Stimulated activated CD4-positive, alpha-beta T cell treated with anti-CD3 and anti-CD28 coated beads, TNF-alpha, amount 100 ng/mL, for 4 hours (primary cell): ENCODE measurements around the gene SETD6.

Experiments
- DNase-seq, 3 experiments: peaks; one replicate each; pipeline ENCODE4 v3.0.0-alpha.2; 2020; ENCODE audit warnings: low read depth in 3 of 3

Gene SETD6

DNA sequence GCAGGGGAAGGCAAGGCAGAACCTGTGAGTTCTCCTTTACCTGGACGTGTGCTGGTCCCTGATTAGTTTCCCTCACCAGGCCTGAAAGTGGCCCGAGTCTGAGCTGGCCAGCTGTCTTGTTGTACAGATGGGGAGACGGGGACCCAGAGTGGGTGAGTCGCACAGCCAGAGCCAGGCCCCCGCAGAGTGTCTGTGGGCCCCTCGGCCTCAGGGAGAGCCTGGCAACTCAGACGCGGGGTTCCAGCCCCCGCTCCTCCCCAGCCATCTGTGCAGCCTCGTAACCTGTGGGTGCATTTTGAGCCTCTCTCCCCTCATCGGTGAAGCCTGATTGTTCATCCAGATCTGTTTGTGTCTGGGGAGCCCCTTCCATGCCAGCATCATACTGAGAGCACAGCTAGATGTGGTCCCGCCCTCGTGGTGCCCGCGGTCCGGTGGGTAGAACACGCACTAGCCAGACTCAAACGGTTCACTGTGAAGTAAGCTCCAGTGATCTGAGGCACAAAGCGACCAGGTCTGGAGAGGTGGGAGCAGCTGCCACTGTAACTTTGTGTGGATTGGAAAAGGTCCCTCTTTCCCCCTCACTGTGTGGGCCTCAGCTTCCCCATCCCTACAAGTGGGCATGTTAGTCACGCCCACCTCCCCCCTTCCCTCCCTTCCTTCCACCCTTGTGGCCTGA is 21.4 kb upstream of the SETD6 start:
- DNase-seq, result no peak

DNA sequence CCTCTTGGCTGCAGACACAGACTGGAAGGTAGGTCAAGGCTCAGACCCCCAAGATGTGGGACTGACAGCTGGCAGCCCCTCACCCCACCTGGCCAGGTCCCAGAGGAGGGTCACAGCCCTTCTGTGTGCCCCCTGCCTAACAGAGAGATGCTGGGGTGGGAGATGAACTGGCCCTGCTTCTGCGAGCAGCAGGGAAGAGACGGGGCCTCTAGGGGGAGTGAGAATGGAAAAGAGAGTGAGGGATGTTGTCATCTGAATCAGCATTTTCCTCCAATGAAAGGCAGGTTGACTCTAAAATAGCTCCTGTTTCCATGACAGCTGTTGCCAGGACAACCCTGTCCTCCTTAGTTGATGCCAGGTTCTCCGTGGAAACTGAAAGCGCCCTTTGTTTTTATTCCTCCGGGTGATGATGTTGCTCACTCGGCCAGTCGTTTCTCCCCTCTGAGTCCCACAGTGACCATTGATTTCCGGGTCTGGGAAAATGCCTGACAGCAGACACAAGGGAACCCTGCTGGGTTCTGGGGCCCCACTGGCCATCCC is 20.3 kb upstream of the SETD6 start:
- no peak for DNase-seq

DNA sequence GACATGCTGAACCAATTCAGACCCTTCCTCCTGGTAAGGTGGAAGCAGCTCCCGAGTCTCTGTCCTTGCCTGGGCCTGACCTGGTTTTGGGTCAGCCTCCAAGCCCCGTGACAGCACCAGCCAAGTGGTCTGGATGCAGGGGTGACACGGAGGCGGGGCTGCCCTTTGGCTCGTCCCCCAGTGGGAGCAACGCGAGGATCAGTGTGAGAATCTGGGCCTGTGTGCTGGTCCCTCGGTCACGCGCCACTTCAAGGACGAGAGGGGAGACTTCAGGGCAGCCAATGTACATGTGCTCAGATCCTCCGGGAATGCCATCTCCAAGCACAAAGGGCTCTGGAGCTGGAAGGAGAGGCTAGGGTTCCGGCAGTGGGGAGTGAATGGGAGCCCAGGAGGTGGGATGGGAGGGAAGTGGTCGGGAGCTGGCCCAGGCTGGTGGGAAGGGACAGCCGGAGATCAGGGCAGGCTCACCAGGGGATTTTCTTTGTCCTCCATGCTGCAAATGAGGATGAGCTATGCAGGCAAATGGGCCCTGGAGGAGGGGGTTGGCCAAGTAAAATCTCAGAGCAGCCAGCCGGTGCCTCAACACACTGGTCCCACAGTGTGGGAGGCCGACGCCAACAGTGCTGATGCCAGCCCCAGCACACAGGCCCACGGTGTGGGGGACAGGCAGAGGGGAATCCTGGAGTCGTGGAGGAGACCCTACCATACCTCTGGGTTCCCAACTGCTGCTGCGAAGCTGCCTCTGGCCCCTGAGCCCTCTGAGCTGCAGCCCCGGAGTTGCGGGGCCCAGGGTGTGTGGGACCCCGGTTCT is 19.6 kb upstream of the SETD6 start:
- no peak for DNase-seq

DNA sequence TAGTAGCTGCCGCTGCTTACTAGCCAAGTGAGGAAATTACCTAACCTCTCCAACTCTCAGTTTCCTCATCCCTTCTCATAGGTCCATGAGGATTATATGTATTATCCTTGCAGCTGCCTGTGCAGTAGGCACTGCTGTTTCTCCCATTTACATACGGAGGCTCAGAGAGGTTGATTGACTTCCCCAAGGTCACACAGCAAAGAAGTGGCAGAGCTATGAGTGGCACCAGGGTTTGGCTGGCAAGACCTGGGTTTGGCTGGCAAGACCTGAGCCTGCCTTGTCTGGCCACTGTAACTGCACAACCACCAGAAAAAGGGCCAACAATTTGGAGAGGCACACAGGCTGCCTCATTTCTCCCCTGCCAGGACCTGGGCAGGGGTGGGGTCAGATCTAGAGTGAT is 17.8 kb upstream of the SETD6 start:
- no peak for DNase-seq

DNA sequence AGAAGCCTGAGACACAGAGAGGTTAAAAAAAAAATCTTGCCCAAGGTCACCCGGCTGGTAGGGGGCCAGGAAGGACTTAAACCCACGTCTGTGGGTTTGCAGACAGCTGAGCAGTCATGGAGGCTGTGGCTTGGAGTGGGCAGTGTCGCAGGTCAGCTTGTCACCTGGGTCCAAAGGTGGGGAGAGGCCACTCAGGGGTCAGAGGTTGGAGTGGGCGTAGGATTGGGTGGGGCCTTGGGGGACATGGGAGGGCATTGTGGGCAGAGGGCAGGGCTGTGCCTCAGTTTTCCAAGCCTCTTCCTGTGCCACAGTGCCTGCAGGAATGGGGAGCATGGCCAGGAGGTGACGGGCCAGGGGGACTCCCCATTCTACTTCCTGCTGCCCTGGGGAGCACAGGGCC is 17.4 kb upstream of the SETD6 start:
- no peak for DNase-seq

DNA sequence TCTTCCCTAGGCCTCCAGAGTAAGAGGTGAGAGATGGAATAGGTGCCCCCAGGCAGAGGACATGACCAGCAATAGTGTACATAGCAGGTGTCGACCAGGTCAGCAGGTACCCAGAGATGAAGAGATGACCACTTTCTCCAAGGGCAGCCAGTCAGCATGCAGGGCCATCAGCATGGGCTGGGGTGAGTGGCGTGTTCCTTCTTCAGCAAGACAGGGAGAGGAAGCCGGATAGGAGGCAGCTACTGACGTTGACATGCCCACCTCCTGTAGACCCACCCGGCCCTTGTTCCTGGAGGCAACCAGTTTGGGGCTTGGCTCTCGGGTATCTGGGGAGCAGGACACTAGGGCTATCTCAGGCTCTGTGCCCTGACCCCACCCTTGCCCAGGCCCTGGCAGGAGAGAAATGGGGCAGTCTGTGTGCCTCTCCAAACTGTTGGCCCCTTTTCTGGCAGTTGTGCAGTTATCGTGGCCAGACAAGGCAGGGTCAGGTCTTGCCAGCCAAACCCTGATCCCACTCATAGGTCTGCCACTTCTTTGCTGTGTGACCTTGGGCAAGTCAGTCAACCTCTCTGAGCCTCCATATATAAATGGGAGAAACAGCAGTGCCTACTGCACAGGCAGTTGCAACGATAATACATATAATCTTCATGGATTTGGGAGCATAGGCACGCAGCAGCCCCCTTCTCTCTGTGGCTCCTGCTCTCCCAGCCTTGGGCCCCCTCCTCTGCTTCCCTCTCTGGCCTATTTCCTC is 16.8 kb upstream of the SETD6 start:
- DNase-seq, result no peak

DNA sequence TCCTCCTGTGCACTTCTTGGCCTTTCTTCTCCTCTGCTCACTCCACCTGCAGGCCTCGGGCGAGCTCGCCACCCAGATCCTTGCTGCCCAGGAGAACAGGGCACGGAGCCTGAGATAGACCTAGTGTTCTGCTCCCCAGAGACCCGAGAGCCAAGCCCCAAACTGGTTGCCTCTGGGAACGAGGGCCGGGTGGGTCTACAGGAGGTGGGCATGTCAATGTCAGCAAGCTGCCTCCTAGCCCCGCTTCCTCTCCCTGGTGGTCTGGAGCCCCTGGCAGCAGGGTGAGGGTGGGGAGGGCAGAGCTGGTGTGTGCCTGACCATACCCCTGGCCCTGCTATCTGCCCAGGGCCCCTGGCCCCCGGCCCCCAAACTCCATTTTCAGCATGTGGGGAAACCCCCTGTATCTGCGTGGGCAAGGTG is 16.2 kb upstream of the SETD6 start:
- DNase-seq, result no peak

DNA sequence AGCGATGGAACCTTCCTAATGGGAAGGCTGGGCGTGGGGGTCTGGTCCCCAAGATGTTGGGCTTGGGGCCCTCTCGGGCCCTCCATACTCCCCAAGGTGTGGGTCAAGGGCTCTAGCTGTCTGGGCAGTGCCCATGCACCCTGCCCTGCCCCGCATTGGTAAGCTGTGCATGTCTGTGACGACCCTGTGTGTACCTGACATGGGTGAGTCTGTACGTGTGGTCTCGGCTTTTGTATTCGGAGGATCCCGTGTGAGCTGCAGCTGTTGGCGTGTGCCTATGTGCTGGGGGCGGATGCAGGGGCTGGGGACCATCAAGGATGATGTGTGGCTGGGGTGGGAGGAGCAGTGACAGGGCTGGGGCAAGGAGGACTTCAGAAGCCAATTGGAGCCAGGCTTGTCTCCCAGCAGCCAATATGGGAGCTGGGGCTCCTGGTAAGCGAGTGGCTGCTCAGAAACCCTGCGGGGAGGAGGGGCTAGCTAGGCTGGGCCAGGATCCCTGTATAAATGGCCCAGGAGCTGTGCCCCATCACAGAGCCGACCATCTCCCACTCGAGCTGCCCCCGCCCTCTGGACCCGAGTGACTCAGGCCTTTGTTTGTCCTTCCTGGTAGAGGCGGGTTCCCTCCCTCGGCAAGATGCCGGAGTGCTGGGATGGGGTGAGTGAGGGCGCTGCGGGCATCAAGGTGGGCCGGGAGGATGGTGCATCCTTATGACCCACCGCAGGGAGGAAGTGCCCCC is 15.5 kb upstream of the SETD6 start, which contains the start of gene NDRG4:
NDRG4 (plus strand) TSS at position 529 of the 737 bp plus-strand sequence; CDS start at position 635, 106 bp downstream.
- DNase-seq, result no peak

DNA sequence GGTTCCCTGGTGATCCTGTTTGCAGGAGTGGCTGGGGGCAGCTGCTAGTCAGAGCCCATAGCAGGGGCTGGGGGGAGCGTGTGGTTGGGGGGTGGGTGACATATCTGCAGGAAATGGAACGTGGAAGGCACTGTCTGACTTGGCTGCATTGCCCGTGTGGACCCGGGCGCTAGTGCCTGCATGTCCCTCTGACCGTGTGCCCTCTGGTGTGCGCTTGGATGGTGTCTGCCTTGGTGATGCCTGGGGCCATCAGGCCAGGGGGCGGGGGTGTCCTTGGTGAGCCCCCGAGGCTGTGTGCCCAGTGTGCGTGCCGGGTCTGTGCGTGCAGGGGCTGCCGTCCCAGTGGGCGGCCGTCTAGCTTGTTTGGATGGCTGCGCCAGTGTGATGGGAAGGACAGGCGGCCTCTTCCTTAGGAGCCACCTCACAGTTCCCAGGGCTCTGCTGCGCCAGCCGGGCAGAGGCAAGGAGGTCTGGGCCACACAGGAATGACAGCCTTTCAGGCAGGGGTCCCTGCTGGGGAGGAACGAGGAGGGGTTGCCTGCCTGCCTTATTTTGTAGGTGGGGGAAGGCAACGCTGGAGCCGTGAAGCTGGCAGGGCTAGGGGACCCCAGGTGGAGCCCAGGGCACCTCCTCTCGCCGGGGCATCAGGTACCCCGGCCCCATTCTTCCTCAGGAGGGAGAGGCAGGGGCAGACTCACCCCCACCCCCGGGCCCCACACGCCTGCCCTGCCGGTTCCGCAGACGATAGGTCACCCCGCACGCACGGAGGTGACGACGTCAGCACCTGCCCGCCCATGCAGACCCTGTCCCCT is 14.7 kb upstream of the SETD6 start:
- no peak for DNase-seq

DNA sequence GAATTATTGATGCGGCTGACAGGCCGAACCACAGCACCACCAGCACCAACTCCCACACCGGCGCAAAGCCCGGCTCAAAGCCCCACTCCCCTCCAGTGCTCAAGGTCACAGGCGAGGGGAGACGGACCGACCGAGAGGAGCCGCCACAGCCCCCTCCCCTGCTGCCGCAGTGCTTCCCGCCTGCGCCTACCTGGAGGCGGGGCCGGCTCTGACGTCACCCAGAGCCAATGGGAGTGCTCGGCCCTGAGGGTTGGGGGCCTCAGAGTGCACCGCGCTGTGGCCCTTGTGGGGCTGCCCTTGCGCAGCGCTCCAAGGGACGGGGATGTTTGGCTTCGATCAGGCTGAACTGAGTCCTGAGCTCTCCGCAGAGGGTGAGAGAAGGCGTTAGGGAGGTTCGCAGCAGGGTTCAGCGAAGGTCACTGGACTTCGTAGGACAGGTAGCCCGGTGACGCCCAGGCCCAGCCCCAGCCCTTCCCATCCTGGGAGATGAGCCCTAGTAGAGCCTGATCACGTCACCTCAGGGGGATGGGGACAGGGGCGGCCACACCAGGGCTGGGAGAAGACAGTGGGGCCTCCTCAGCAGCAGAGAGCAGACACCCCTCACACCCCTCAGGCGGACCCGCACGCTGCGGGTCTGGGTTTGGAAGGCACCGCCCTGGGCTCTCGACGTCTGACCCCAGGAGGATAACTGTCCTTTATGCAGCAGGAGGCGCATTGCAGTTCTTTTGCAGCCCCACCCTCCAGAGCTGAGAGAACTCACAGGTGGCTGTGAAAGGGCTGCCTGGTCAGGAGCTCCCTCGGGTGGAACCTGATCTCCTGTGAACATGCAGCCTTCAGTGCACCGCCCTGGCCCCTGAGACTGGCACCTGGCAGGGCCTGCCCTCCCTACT is 13.8 kb upstream of the SETD6 start:
- peak in 2 of 3 experiments; percentile 23 to 52 for DNase-seq

DNA sequence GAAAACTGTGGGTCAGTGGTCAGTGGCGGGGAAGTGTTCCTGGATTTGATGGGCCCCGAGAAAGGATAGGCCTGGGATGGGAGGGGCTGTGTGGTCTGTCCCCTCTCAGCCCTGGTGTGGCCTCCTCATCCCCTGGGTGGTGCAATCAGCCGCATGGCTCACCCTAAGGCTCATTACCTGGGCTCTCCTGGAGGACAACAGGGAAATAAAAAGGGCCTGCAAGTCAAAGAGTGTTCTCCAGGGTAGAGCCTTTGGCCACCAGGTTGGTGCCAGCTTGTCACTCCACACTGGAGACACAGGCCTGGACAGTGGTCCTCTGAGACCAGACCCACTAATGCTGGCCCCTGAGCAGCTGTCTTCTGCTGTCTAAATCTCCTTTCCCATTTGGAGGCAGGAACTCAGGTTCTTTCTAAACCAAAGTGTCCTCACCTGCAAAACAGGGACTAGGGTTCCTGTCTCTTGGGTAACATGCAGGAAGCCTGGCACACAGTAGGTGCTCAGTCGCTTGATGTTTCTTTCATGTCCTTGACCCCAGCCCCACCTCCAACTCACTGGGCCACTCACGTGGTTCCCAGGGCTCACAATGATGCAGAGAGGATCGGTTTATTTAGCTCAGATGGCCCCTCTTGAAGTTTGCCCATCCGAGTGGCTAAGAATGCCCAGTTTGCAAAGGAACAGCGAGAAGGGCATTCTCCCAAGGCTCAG is 12.9 kb upstream of the SETD6 start:
- DNase-seq, result no peak

DNA sequence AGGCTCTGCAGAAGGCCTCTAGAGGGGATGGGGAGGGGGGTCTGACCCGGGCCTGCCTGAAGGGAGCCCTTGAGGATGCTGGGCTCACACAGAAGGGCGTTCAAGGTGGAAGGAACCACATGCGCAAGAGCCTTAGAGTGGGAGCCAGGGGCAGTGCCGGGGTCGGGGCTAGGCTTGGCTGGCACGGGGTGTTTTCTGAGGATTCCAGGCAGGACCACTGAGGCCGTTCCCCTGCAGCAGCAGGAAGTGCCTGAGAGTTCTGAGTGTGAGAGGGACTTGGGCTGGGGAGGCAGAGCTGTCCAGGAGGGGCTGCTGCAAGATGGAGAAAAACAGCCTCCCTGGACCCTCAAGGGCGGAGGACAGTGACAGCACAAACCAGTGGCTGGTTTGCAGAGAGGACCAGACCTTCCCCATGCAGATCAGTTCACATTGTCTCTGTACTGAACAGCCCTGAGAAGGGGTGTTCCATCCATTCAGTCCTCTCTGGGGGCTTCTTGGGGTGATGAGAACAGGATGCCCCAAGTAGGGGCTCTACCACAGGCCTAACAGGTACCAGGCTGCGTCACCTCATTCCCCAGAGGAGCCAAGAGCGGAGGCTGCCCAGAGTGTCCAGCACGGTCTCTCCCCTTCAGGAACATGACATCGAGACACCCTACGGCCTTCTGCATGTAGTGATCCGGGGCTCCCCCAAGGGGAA is 12.0 kb upstream of the SETD6 start:
- no peak for DNase-seq

DNA sequence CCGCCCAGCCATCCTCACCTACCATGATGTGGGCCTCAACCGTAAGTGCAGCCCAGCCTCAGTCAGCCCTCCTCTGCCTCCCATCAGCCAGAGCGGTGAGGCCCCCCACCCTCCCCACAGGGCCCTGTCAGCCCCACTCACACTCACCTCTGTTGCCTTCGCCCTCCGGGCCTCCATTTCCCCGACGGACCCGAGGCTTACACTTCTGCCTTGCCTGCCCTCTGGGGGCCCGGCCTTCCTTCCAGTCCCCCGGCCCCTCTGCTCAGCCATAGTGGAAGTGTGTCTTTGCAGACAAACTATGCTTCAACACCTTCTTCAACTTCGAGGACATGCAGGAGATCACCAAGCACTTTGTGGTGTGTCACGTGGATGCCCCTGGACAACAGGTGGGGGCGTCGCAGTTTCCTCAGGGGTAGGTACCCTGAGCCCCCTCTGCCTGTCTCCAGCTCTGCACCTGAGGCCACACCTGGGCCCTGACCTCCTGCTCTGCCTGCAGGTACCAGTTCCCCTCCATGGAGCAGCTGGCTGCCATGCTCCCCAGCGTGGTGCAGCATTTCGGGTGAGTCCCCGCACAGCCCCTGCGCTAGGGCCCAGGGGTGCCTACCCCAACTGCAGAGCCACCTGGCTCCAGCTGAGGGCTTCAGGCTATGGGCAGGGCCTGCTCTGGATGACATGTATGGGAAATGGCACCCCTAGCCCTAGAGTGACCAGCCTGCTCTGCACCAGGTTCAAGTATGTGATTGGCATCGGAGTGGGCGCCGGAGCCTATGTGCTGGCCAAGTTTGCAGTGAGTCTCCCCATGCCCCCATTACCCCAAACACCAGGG is 11.2 kb upstream of the SETD6 start:
- DNase-seq, result no peak

DNA sequence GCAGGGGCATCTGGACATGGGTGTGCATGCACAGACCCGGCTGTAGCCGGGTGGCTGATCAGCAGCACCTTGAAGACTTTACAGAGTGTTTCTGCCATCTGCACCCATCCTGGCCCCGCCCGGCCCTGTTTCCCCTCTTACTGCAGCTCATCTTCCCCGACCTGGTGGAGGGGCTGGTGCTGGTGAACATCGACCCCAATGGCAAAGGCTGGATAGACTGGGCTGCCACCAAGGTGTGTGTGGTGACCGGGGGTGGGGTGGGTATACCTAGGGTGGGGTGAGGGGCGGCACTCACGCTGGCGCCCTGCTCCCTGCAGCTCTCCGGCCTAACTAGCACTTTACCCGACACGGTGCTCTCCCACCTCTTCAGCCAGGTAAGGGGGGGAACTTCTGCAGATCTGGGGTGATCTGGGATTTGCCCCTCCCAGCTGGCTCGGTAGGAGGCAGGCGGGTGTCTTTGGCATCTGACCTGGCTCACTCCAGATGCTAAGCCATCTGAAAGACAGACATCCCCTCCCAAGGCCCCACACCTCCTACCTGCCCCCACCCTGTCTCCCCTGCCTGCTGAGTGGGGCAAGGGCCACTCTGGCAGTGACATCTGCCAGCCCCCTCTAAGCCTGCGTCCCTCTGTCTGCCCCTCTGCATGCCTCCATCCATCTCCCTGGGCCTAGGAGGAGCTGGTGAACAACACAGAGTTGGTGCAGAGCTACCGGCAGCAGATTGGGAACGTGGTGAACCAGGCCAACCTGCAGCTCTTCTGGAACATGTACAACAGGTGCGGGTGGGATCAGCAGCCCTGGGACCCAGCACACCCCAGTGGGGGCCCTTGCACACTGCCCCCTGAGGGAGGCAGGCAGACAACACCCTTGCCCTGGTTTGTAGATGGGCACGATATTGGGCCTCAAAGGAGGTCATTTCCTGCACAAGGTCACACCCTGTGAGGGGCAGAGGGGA is 8.8 kb upstream of the SETD6 start:
- DNase-seq, result no peak

DNA sequence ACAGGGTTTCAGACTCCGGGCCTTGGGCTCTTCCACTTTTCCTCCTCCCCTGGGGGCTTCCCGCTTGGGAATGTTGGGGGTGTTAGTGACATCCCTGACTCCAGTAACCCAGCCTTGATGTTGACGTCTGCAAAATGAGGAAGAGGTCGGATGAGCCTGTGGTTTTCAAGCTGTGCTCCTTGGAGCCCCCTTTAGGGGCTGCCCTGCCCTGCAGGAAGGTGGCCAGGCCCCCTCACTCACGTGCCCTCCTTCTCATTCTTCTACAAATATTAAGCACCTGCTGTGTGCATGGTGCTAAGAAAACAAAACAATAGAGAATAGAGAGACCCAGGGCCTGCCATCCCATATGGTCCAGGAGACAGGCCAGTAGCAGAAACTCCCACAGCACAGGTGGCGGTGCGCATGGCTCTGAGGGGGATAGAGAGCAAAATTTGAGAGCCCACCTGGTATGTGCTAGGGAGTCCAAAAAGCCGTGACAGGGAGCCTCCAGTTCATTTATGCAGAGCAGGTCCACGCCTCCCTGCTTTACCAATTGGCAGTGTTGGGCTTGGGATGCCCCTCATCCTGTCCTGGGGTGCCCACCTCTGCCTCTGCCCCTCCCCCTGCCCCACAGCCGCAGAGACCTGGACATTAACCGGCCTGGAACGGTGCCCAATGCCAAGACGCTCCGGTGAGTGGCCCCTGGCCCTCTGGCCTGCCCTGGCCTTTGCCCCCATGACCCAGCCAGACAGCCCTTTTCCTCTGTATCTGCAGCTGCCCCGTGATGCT is 7.9 kb upstream of the SETD6 start:
- DNase-seq, result no peak
